Ramos (cell line): ENCODE data around the gene ADISSP.

Experiments used
- in situ Hi-C: fragments of 300-500 bp; cut with MboI; formaldehyde crosslinking; loops from one replicate; pipeline ENCODE4 v1.14.3; 2022; ENCODE audit warnings: low sequenced_read_pairs; ENCODE audit not compliant: unreplicated experiment

ADISSP gene

GRCh38 chr20:3767427-3768341 is at the start of gene ADISSP:
TSS of gene ADISSP (minus strand) at chr20:3767753. CDS start at chr20:3760100, 7,653 bp downstream.
- in situ Hi-C loops, result no loop called here

GRCh38 chr20:3815703-3816315 is 48.3 kb upstream of the ADISSP start:
- in situ Hi-C loops, result no loop called here

GRCh38 chr20:3814928-3815495 is 47.5 kb upstream of the ADISSP start:
- in situ Hi-C loops, result no loop called here

GRCh38 chr20:3813848-3814581 is 46.5 kb upstream of the ADISSP start:
- in situ Hi-C loops, result no loop called here

- in situ Hi-C loops, result no loop called here
These were observed 45.7 kb upstream of the ADISSP start for GRCh38 chr20:3812975-3813847.

- in situ Hi-C loops, result no loop called here
These were observed 44.7 kb upstream of the ADISSP start for GRCh38 chr20:3812259-3812681.

- in situ Hi-C loops, result no loop called here
These were observed 44.1 kb upstream of the ADISSP start for GRCh38 chr20:3811467-3812258.

- in situ Hi-C loops, result no loop called here
These were observed 41.0 kb upstream of the ADISSP start for GRCh38 chr20:3808544-3808943.

GRCh38 chr20:3804781-3805180 is 37.2 kb upstream of the ADISSP start:
- in situ Hi-C loops, result no loop called here

- in situ Hi-C loops, result no loop called here
These were observed 36.8 kb upstream of the ADISSP start for GRCh38 chr20:3804254-3804751.

GRCh38 chr20:3803854-3804253 is 36.3 kb upstream of the ADISSP start:
- in situ Hi-C loops, result no loop called here

GRCh38 chr20:3803289-3803688 is 35.7 kb upstream of the ADISSP start:
- in situ Hi-C loops, result no loop called here

- in situ Hi-C loops, result no loop called here
These were observed 35.1 kb upstream of the ADISSP start for GRCh38 chr20:3802524-3803239.

GRCh38 chr20:3801846-3802245 is 34.3 kb upstream of the ADISSP start:
- in situ Hi-C loops, result no loop called here

GRCh38 chr20:3801299-3801698 is 33.7 kb upstream of the ADISSP start:
- in situ Hi-C loops, result no loop called here

- in situ Hi-C loops, result no loop called here
These were observed 33.3 kb upstream of the ADISSP start for GRCh38 chr20:3800878-3801260.

GRCh38 chr20:3800256-3800877 is 32.8 kb upstream of the ADISSP start:
- in situ Hi-C loops, result no loop called here

- in situ Hi-C loops, result no loop called here
These were observed 31.3 kb upstream of the ADISSP start for GRCh38 chr20:3798908-3799248.
